ENCODE data around the gene TCP10L.

Gene TCP10L

GRCh38 chr21:32608851-32609250, 23.5 kb upstream of the TCP10L start:
- no peak overlapping the region for H3K4me3 ChIP-seq
- TF ChIP-seq FOXP2 (optimal IDR thresholded peaks at IDR 0.05; ENCODE audit: control extremely low read depth, extremely low read length, insufficient read depth) = no peak
- TF ChIP-seq EZH2 (IDR thresholded peaks at IDR 0.05) = no peak
- no peak for TF ChIP-seq POLR2AphosphoS5 (IDR thresholded peaks at IDR 0.05; ENCODE audit: borderline replicate concordance, low read depth, low read length)
- H3K27ac ChIP-seq = no peak overlapping the region
- DNase-seq (ENCODE audit: low read depth, low spot score) = no peak
- no peak overlapping the region for H3K9ac ChIP-seq (ENCODE audit: insufficient read length)
- no peaks in the 10 kb centered on the region for H3K9me3 ChIP-seq (ENCODE audit: low read depth, low read length)
- peaks cover 40% of the 10 kb centered on the region; the same call in 1 of the 2 replicates for H3K36me3 ChIP-seq (ENCODE audit: insufficient read depth, low read length)

GRCh38 chr21:32605469-32605868, 20.1 kb upstream of the TCP10L start:
- H3K36me3 ChIP-seq (ENCODE audit: insufficient read depth, low read length) = peaks cover 53% of the 10 kb centered on the region
- TF ChIP-seq EZH2 (IDR thresholded peaks at IDR 0.05) (no peak), POLR2AphosphoS5 (IDR thresholded peaks at IDR 0.05; ENCODE audit: borderline replicate concordance, low read depth, low read length) (no peak), FOXP2 (optimal IDR thresholded peaks at IDR 0.05; ENCODE audit: control extremely low read depth, extremely low read length, insufficient read depth) (no peak)
- H3K27ac ChIP-seq = no peak overlapping the region
- DNase-seq (ENCODE audit: low read depth, low spot score) = no peak
- no peaks in the 10 kb centered on the region for H3K9me3 ChIP-seq (ENCODE audit: low read depth, low read length)
- no peak overlapping the region for H3K4me3 ChIP-seq
- H3K9ac ChIP-seq (ENCODE audit: insufficient read length) = no peak overlapping the region

- Histone ChIP-seq H3K9ac (ENCODE audit: insufficient read length) (no peak overlapping the region), H3K36me3 (ENCODE audit: insufficient read depth, low read length) (peaks cover 55% of the 10 kb centered on the region), H3K27ac (no peak overlapping the region), H3K4me3 (no peak overlapping the region), H3K9me3 (ENCODE audit: low read depth, low read length) (no peaks in the 10 kb centered on the region)
- TF ChIP-seq EZH2 (IDR thresholded peaks at IDR 0.05) = no peak
- TF ChIP-seq FOXP2 (optimal IDR thresholded peaks at IDR 0.05; ENCODE audit: control extremely low read depth, extremely low read length, insufficient read depth) = no peak
- TF ChIP-seq POLR2AphosphoS5 (IDR thresholded peaks at IDR 0.05; ENCODE audit: borderline replicate concordance, low read depth, low read length) = no peak
- no peak for DNase-seq (ENCODE audit: low read depth, low spot score)
These were observed 19.1 kb upstream of the TCP10L start for GRCh38 chr21:32604464-32604863.

- Histone ChIP-seq H3K9me3 (ENCODE audit: low read depth, low read length) (no peaks in the 10 kb centered on the region), H3K27ac (no peak overlapping the region), H3K4me3 (no peak overlapping the region), H3K9ac (ENCODE audit: insufficient read length) (no peak overlapping the region), H3K36me3 (ENCODE audit: insufficient read depth, low read length) (peaks cover 54% of the 10 kb centered on the region)
- no peak for DNase-seq (ENCODE audit: low read depth, low spot score)
- TF ChIP-seq EZH2 (IDR thresholded peaks at IDR 0.05) (no peak), POLR2AphosphoS5 (IDR thresholded peaks at IDR 0.05; ENCODE audit: borderline replicate concordance, low read depth, low read length) (no peak), FOXP2 (optimal IDR thresholded peaks at IDR 0.05; ENCODE audit: control extremely low read depth, extremely low read length, insufficient read depth) (no peak)
These were observed 17.8 kb upstream of the TCP10L start for GRCh38 chr21:32603131-32603530.

- H3K4me3 ChIP-seq = no peak overlapping the region
- H3K36me3 ChIP-seq (ENCODE audit: insufficient read depth, low read length) = peaks cover 49% of the 10 kb centered on the region
- TF ChIP-seq POLR2AphosphoS5 (IDR thresholded peaks at IDR 0.05; ENCODE audit: borderline replicate concordance, low read depth, low read length) (no peak), FOXP2 (optimal IDR thresholded peaks at IDR 0.05; ENCODE audit: control extremely low read depth, extremely low read length, insufficient read depth) (no peak), EZH2 (IDR thresholded peaks at IDR 0.05) (no peak)
- H3K9ac ChIP-seq (ENCODE audit: insufficient read length) = no peak overlapping the region
- DNase-seq (ENCODE audit: low read depth, low spot score) = no peak
- H3K9me3 ChIP-seq (ENCODE audit: low read depth, low read length) = no peaks in the 10 kb centered on the region
- no peak overlapping the region for H3K27ac ChIP-seq
These were observed 16.8 kb upstream of the TCP10L start for GRCh38 chr21:32602099-32602498.

GRCh38 chr21:32599526-32599925, 14.2 kb upstream of the TCP10L start:
- H3K36me3 ChIP-seq (ENCODE audit: insufficient read depth, low read length) = peaks cover 30% of the 10 kb centered on the region
- TF ChIP-seq FOXP2 (optimal IDR thresholded peaks at IDR 0.05; ENCODE audit: control extremely low read depth, extremely low read length, insufficient read depth) (no peak), EZH2 (IDR thresholded peaks at IDR 0.05) (no peak), POLR2AphosphoS5 (IDR thresholded peaks at IDR 0.05; ENCODE audit: borderline replicate concordance, low read depth, low read length) (no peak)
- no peak overlapping the region for H3K4me3 ChIP-seq
- H3K27ac ChIP-seq = no peak overlapping the region
- no peak overlapping the region for H3K9ac ChIP-seq (ENCODE audit: insufficient read length)
- DNase-seq (ENCODE audit: low read depth, low spot score) = no peak
- H3K9me3 ChIP-seq (ENCODE audit: low read depth, low read length) = no peaks in the 10 kb centered on the region

GRCh38 chr21:32599091-32599490, 13.8 kb upstream of the TCP10L start:
- H3K9ac ChIP-seq (ENCODE audit: insufficient read length) = no peak overlapping the region
- TF ChIP-seq POLR2AphosphoS5 (IDR thresholded peaks at IDR 0.05; ENCODE audit: borderline replicate concordance, low read depth, low read length) (no peak), EZH2 (IDR thresholded peaks at IDR 0.05) (no peak), FOXP2 (optimal IDR thresholded peaks at IDR 0.05; ENCODE audit: control extremely low read depth, extremely low read length, insufficient read depth) (no peak)
- no peaks in the 10 kb centered on the region for H3K9me3 ChIP-seq (ENCODE audit: low read depth, low read length)
- no peak overlapping the region for H3K27ac ChIP-seq
- no peak for DNase-seq (ENCODE audit: low read depth, low spot score)
- H3K36me3 ChIP-seq (ENCODE audit: insufficient read depth, low read length) = peaks cover 27% of the 10 kb centered on the region
- H3K4me3 ChIP-seq = no peak overlapping the region

- TF ChIP-seq POLR2AphosphoS5 (IDR thresholded peaks at IDR 0.05; ENCODE audit: borderline replicate concordance, low read depth, low read length) (no peak), EZH2 (IDR thresholded peaks at IDR 0.05) (no peak), FOXP2 (optimal IDR thresholded peaks at IDR 0.05; ENCODE audit: control extremely low read depth, extremely low read length, insufficient read depth) (no peak)
- DNase-seq (ENCODE audit: low read depth, low spot score) = no peak
- Histone ChIP-seq H3K9ac (ENCODE audit: insufficient read length) (no peak overlapping the region), H3K9me3 (ENCODE audit: low read depth, low read length) (no peaks in the 10 kb centered on the region), H3K4me3 (no peak overlapping the region), H3K36me3 (ENCODE audit: insufficient read depth, low read length) (peaks cover 11% of the 10 kb centered on the region; the same call in 1 of the 2 replicates), H3K27ac (no peak overlapping the region)
These were observed 11.9 kb upstream of the TCP10L start for GRCh38 chr21:32597205-32597604.

- no peak overlapping the region for H3K4me3 ChIP-seq
- H3K9me3 ChIP-seq (ENCODE audit: low read depth, low read length) = no peaks in the 10 kb centered on the region
- no peak for TF ChIP-seq EZH2 (IDR thresholded peaks at IDR 0.05)
- TF ChIP-seq POLR2AphosphoS5 (IDR thresholded peaks at IDR 0.05; ENCODE audit: borderline replicate concordance, low read depth, low read length) = no peak
- TF ChIP-seq FOXP2 (optimal IDR thresholded peaks at IDR 0.05; ENCODE audit: control extremely low read depth, extremely low read length, insufficient read depth) = no peak
- no peak overlapping the region for H3K27ac ChIP-seq
- no peak overlapping the region for H3K9ac ChIP-seq (ENCODE audit: insufficient read length)
- DNase-seq (ENCODE audit: low read depth, low spot score) = no peak
- H3K36me3 ChIP-seq (ENCODE audit: insufficient read depth, low read length) = peaks cover 11% of the 10 kb centered on the region; the same call in 1 of the 2 replicates
These were observed 10.1 kb upstream of the TCP10L start for GRCh38 chr21:32595431-32595830.

Data from SK-N-MC (cell line).